ENCODE data around the gene MYH3. TPM values are rescaled to one million over a fixed set of nuclear protein-coding genes. Genes with fewer than 3 reads are reported as not detected.

Gene MYH3
- polyA plus RNA-seq, 2 of the 4 experiments (the other 2 are of a cell fraction) = 1.6 to 2.1 TPM

DNA sequence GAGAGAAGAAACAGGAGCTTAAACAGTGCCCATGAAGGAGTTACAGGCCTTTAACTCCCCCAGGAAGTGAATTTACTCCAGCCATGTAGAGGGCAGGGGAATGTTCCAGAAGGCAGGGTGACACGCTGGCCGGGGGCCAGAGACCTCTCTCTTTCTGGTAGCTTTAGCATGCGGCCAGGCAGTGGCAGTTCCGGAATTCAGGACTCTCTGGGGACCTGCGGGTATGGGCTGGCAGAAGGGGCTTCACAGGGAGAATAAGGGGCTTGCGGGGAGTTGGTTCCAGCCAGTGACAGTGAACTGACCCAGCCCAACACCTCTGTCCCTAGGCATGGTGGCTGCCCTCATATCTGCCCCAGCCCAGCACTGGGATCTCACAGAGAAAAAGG lies 40.0 kb downstream of the MYH3 start (continued):
- TF ChIP-seq REST (IDR thresholded peaks at IDR 0.05) = no peak
- no peak for TF ChIP-seq FOSB (CRISPR knock-in tag; IDR thresholded peaks at IDR 0.05)
- no peak for TF ChIP-seq NR3C1 (IDR thresholded peaks at IDR 0.05)
- TF ChIP-seq JUN (IDR thresholded peaks at IDR 0.05) = no peak
- TF ChIP-seq CHD2 (IDR thresholded peaks at IDR 0.05; ENCODE audit: low read length, partially characterized antibody) = no peak
- TF ChIP-seq, protein P1, sequence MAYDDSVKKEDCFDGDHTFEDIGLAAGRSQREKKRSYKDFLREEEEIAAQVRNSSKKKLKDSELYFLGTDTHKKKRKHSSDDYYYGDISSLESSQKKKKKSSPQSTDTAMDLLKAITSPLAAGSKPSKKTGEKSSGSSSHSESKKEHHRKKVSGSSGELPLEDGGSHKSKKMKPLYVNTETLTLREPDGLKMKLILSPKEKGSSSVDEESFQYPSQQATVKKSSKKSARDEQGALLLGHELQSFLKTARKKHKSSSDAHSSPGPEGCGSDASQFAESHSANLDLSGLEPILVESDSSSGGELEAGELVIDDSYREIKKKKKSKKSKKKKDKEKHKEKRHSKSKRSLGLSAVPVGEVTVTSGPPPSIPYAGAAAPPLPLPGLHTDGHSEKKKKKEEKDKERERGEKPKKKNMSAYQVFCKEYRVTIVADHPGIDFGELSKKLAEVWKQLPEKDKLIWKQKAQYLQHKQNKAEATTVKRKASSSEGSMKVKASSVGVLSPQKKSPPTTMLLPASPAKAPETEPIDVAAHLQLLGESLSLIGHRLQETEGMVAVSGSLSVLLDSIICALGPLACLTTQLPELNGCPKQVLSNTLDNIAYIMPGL (CRISPR knock-in tag; IDR thresholded peaks at IDR 0.05; ENCODE audit: borderline replicate concordance) = no peak
- no peak for TF ChIP-seq JUNB (IDR thresholded peaks at IDR 0.05)
- no peak for TF ChIP-seq EP300 (IDR thresholded peaks at IDR 0.05)
- TF ChIP-seq MAZ (IDR thresholded peaks at IDR 0.05; ENCODE audit: borderline replicate concordance, low read depth, low read length) = no peak

GRCh38 chr17:10616502-10617119 lies 40.5 kb downstream of the MYH3 start:
- peak; percentile 65 to 86 for ATAC-seq
- POLR2A ChIA-PET = no interaction called here
- peaks cover 17% of the 10 kb centered on the region; the same call in 1 of the 3 replicates for H3K4me1 ChIP-seq
- peak overlapping the region; percentile 6; the same call in 1 of the 3 replicates for H3K4me2 ChIP-seq
- H3K4me3 ChIP-seq = no peak overlapping the region
- H3K27ac ChIP-seq = no peak overlapping the region
- CTCF ChIA-PET = interaction anchor here (0.7 to 14.2 kb wide), 58 partner anchors 8 to 940 kb away, joined by 3 to 614 read pairs (median 7); no protein-coding TSS in a partner anchor
- peak; percentile 85 to 91 for DNase-seq (ENCODE audit: low read depth in 1 of 2, low spot score in 1 of 2)
- FAIRE-seq = no peak
- 9% methylated on average over 9 of the region's 9 CpGs for WGBS (ENCODE audit: missing lambda C conversion rate)
- no peaks in the 10 kb centered on the region for H3K9me3 ChIP-seq
- TF ChIP-seq HOXB5 (CRISPR knock-in tag; IDR thresholded peaks at IDR 0.05) (no peak), JUN (IDR thresholded peaks at IDR 0.05) (no peak), RAD21 (conservative IDR thresholded peaks at IDR 0.05 in 1 of 2, IDR thresholded peaks at IDR 0.05 in 1 of 2) (peak; percentile 46 to 56; a peak in 3 of 5 replicates), E2F6 (IDR thresholded peaks at IDR 0.05; ENCODE audit: borderline replicate concordance, low read depth) (no peak), RCOR1 (IDR thresholded peaks at IDR 0.05; ENCODE audit: low read depth, low read length) (no peak), HOXB13 (CRISPR knock-in tag; IDR thresholded peaks at IDR 0.05; ENCODE audit: low read depth) (no peak), SREBF2 (IDR thresholded peaks at IDR 0.05) (no peak), NR3C1 (IDR thresholded peaks at IDR 0.05) (no peak), PHF8 (IDR thresholded peaks at IDR 0.05; ENCODE audit: borderline replicate concordance, low read depth) (no peak), RARB (CRISPR knock-in tag; IDR thresholded peaks at IDR 0.05) (no peak), SMC3 (IDR thresholded peaks at IDR 0.05) (peak; percentile 12; the same call in 1 of the 3 replicates), ZC3H11A (IDR thresholded peaks at IDR 0.05) (no peak), ATOH8 (CRISPR knock-in tag; IDR thresholded peaks at IDR 0.05; ENCODE audit: low read depth) (no peak), GATA3 (IDR thresholded peaks at IDR 0.05; ENCODE audit: borderline replicate concordance) (no peak), REST (IDR thresholded peaks at IDR 0.05) (no peak), ZSCAN20 (CRISPR knock-in tag; IDR thresholded peaks at IDR 0.05) (no peak), POLR2A (IDR thresholded peaks at IDR 0.05; ENCODE audit: low read length) (no peak), FOSB (CRISPR knock-in tag; IDR thresholded peaks at IDR 0.05) (no peak)
- TF ChIP-seq, protein P2, sequence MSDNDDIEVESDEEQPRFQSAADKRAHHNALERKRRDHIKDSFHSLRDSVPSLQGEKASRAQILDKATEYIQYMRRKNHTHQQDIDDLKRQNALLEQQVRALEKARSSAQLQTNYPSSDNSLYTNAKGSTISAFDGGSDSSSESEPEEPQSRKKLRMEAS (IDR thresholded peaks at IDR 0.05) = no peak
- TF ChIP-seq, protein P3, sequence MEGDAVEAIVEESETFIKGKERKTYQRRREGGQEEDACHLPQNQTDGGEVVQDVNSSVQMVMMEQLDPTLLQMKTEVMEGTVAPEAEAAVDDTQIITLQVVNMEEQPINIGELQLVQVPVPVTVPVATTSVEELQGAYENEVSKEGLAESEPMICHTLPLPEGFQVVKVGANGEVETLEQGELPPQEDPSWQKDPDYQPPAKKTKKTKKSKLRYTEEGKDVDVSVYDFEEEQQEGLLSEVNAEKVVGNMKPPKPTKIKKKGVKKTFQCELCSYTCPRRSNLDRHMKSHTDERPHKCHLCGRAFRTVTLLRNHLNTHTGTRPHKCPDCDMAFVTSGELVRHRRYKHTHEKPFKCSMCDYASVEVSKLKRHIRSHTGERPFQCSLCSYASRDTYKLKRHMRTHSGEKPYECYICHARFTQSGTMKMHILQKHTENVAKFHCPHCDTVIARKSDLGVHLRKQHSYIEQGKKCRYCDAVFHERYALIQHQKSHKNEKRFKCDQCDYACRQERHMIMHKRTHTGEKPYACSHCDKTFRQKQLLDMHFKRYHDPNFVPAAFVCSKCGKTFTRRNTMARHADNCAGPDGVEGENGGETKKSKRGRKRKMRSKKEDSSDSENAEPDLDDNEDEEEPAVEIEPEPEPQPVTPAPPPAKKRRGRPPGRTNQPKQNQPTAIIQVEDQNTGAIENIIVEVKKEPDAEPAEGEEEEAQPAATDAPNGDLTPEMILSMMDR (IDR thresholded peaks at IDR 0.05) = peak; percentile 82
